HG03520 (cell line): Measurements from ENCODE around the gene PTP4A1.
"Not testable (repeated sequence)": the region's sequence is repeated elsewhere in the genome, so short reads cannot be mapped to it uniquely, and the experiment has no call there.

Source experiments
- ATAC-seq: cut with Tn5 transposase; IDR thresholded peaks from one replicate; pipeline ENCODE4 v1.9.1; 2021; ENCODE audit warnings: mild to moderate bottlenecking, moderate library complexity; ENCODE audit not compliant: unreplicated experiment

PTP4A1 gene

DNA sequence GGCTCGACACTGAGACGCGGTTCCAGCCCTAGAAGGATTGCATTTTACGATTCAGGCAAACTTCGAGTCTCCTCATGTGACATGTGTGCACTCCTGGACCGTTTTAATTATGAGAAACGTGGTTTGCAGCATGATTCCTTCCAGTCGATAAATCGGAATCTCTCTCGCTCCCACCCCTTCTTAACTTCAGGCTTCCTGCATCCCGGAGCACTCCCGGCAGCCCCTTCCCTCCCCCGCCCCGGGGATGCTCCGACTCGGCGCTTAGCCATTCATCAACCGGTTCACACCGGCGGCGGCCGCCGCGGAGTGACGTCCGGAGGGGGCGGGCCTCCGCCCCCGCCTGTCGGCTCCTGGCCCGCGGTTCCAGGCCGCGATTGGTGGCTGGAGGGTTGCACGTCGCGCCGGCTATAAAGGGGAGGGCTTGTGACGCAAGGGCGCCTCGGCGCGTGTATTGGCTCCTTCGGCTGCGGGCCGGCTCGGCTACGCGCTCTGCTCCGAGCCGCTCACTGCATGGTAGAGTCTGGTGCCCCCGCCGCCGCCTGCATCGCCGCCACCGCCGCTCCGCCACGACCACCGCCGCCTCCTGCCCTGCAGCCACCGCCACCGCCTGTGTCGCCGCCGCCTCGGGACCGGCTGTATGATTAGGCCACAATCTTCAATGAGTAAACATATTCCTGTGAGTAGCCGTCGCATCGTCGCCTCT lies at the start of gene PTP4A1, which contains the start of gene LOC128125822:
PTP4A1 (plus strand) TSS at position 437 of the 703 bp plus-strand sequence. CDS start 4,401 bp downstream, outside the sequence.
LOC128125822 (plus strand) TSS at position 437 of the 703 bp plus-strand sequence.
- ATAC-seq, result peak; percentile 84

DNA sequence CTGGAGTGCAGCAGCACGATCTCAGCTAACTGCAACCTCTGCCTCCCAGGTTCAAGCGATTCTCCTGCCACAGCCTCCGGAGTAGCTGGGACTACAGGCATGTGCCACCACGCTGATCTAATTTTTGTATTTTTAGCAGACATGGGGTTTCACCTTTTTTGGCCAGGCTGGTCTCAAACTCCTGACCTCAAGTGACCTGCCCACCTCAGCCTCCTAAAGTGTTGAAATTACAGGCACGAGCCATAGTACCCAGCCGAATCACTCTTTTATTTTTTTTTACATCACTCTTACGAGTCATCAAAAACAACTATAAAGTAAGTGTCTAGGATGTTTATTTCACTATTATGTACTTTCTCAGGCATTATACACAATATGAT lies 49.4 kb upstream of the PTP4A1 start:
- not testable (repeated sequence) for ATAC-seq

GRCh38 chr6:63523630-63524029 lies 48.6 kb upstream of the PTP4A1 start:
- ATAC-seq, result no peak

GRCh38 chr6:63525186-63525878 lies 46.9 kb upstream of the PTP4A1 start:
- ATAC-seq, result no peak

DNA sequence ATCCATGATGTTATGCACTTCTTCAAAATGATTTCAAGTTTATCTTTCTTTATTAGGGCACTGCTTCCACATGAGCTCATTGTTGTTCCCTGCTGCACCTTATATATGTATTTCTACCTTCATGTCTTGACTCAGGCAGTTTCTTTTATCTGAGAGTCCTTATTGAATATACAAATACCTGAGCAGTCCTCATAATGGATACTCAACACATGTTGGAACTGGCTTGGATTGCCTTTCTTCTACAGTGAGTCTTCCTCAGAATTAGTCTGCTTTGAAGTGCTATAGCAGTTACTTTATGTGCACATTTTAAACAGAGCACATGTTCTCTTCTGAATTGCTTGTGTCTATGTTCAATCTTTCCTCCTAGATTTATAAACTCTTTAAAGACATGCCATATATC lies 45.3 kb upstream of the PTP4A1 start:
- no peak for ATAC-seq

DNA sequence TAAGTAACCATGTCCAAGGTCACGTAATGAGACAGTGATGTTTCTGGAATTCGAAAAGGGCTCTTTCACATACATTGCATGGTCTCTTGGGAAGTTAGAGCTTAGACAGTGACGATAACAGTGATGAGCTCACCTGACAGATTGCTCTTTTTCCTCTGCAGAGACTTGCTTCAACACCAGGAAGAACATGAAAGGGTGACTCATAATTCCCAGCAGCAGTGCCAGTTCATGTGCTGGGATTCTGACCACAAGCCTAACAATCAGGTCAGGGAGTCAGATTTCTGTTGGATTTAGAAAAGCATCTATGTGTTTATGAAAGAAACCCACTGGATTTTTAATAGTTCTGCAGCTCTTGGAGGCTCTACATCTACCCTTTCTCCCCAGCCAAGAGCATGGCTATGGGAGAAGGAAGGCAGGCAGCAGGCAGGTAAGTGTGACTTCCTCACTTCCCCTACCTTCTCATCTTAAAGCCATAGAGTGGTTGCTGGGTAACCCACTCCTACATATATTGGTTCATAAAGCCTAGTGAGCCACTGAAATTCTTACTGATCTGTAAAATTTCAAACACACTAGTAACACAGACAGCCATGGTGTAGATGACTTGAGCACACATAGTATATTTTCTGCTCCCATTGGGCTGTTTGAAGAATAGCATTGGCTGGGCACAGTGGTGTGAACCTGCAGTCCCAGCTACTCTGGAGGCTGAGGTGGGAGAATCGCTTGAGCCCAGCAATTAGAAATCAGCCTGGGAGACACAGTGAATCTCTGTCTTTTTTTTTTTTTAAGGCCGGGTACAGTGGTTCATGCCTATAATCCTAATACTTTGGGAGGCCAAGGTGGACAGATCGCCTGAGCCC lies 44.4 kb upstream of the PTP4A1 start:
- ATAC-seq, result no peak

GRCh38 chr6:63529498-63529897 lies 42.8 kb upstream of the PTP4A1 start:
- ATAC-seq, result no peak

DNA sequence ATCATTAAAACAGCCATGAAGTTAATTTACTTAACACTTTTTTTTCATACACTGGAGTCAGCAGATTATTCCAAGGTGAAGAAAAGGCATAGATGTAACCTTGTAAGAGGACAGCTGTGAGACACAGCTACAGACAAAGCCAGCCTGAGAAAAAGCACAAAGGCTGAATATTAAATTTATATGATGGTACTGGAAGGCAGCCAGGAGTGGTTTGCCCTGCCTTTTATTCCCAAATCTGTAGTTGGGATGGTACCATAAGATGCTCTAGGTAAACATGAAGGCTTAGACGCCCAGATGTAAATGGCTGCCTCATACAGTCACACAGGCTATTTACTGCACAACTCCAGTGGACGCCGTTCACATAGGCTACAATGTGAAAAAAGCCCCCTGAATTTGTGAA lies 42.1 kb upstream of the PTP4A1 start:
- no peak for ATAC-seq

DNA sequence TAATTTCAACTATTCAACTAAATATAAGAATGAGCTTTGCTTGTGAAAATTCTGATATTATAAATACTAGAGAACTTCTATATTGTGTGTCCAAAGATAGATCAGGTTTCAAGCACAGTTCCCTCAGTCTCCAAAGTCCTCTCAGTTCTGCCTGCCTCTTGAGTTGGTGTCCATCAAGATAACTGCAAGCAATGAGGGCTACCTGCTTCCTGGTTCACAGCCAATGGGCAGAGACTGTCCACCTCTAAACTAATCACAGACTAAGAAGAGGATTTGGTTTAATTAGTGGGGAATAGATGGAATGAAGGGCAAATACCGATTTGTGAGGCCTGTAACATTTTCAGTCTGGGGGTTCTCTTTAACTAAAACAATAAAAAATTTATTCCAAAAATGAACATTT lies 41.3 kb upstream of the PTP4A1 start:
- no peak for ATAC-seq

GRCh38 chr6:63533026-63533425 lies 39.3 kb upstream of the PTP4A1 start:
- ATAC-seq, result no peak

GRCh38 chr6:63533952-63534351 lies 38.3 kb upstream of the PTP4A1 start:
- ATAC-seq, result no peak

DNA sequence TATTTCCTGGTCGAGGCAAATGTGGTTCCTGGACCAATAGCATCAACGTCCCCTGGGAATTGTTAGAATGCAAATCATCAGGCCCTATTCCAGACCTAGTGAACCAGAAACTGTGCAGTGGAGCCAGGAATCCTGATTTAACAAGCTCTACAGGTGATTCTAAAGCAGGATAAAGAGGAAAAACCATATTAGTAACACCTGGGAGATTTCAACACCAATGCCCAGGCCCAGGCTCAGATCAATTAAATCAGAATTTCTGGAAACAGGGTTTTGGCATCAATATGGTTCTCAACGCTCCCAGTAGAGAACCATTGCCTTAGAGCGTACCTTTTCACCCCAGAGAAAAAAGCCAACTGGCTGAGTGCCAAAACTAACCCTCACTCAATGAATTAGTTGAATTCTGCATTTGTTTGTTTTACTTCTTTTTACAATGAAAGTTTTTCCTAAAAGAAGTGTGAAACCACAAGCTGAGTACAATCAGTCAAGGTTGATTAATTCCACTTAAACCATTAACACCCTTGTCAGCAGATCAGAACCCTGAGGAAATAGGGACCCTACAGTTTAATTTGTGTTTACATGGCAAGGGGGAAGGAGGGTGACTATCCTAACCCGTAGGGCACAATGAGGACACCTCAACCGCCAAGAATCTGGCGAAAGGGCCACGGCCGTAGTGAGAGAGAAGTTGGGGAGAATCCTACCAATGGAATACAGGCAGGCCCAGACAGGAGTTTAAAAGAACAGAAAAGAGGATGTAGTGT lies 34.9 kb upstream of the PTP4A1 start:
- no peak for ATAC-seq

GRCh38 chr6:63537959-63538300 lies 34.4 kb upstream of the PTP4A1 start:
- ATAC-seq, result no peak

- ATAC-seq, result no peak
Observed at GRCh38 chr6:63538550-63538949, 33.7 kb upstream of the PTP4A1 start.

- ATAC-seq, result no peak
Observed at GRCh38 chr6:63543001-63543400, 29.3 kb upstream of the PTP4A1 start.

DNA sequence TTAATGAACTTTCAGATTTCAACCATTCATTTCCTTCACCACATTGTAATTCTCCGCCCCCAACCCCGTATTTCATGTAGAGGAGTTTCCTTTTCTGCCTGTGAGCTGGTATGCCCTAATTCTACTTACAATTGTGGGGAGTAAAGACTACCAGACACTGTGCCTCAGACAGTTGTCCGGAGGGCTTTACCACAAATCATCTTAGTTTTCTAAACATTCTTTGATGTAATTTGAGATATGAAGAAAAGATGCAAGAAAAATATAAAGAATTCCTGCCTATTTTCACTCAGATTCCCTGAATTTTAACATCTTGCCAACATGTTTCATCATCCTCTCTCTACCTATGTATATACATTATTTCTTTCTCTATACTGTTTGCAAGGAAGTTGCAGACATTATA lies 28.3 kb upstream of the PTP4A1 start:
- ATAC-seq, result no peak

GRCh38 chr6:63546236-63546635 lies 26.0 kb upstream of the PTP4A1 start:
- no peak for ATAC-seq

GRCh38 chr6:63546697-63547096 lies 25.6 kb upstream of the PTP4A1 start:
- ATAC-seq, result no peak

DNA sequence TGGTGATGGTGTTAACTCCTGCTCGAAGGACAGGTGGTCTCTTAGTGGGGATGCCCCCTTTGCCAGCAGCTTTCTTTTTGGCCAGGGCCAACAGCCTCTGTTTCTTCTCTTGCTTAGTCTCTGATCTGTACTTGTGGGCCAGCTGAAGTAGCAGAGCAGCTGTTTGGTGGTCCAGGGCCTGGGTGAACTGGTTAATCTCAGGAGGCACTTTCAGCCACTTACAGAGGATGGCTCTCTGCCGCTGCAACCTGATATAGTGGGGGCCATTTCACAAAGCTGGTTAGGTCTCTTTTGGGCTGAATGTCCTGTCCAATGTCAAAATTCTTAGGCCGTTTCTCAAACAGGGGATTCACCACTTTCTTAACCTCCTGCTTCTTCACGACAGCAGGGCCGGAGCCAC lies 23.2 kb upstream of the PTP4A1 start:
- ATAC-seq, result no peak

GRCh38 chr6:63553208-63553607 lies 19.1 kb upstream of the PTP4A1 start:
- ATAC-seq, result peak; percentile 99

- ATAC-seq, result no peak
Observed at GRCh38 chr6:63553900-63554299, 18.4 kb upstream of the PTP4A1 start.
